Gastrocnemius medialis (tissue), 4 donors: Measurements from ENCODE around the gene PSMC3IP. TPM values are rescaled to one million over a fixed set of nuclear protein-coding genes. Genes with fewer than 3 reads are reported as not detected.
A peak's percentile ranks its signal among the peaks of the same experiment; 100 is the strongest.

Experiments used
- ATAC-seq, 2 donors: fragments of 150-250 bp; one replicate each; pipeline ENCODE4 v1.9.1; 2016
- DNase-seq, 2 donors: peaks; one replicate each; pipeline ENCODE4 v3.0.0-alpha.2; 2019
- H3K27ac ChIP-seq, 4 donors: fragments of 200-600 bp; sonication (generic); 1 replicate in 1 of 4; 2 replicates in 3 of 4; pipeline ENCODE4 v1.5.1; 2016 to 2018; ENCODE audit warnings: mild to moderate bottlenecking in 2 of 4, moderate library complexity in 1 of 4
- H3K27me3 ChIP-seq, 3 donors: fragments of 200-600 bp; sonication (generic) in 2 of 3; 1 replicate in 1 of 3; 2 replicates in 2 of 3; pipeline versions ENCODE4 v1.5.1 to v1.6.0; 2016 to 2019; ENCODE audit warnings: mild to moderate bottlenecking in 1 of 3, moderate library complexity in 1 of 3
- H3K36me3 ChIP-seq, 2 donors: fragments of 200-600 bp; sonication (generic) in 1 of 2; one replicate each; pipeline ENCODE4 v1.5.1; 2017 to 2018
- H3K4me1 ChIP-seq, 2 donors: fragments of 200-600 bp; sonication (generic) in 1 of 2; one replicate each; pipeline ENCODE4 v1.5.1; 2016 to 2017; ENCODE audit warnings: mild to moderate bottlenecking in 2 of 2
- H3K4me3 ChIP-seq, 4 donors: fragments of 200-600 bp; sonication (generic) in 3 of 4; 1 replicate in 1 of 4; 2 replicates in 3 of 4; pipeline ENCODE4 v1.5.1; 2016 to 2019; ENCODE audit warnings: mild to moderate bottlenecking in 2 of 4
- H3K9me3 ChIP-seq, 3 donors: fragments of 200-600 bp; sonication (generic) in 2 of 3; 1 replicate in 1 of 3; 2 replicates in 2 of 3; pipeline ENCODE4 v1.5.1; 2016 to 2019
- CTCF ChIP-seq, 5 experiments: fragments of 450-650 bp in 3 of 5; fragments of 200-600 bp in 2 of 5; sonication (generic) in 2 of 5; IDR thresholded peaks in 4 of 5; conservative IDR thresholded peaks in 1 of 5; 1 replicate in 4 of 5; 2 replicates in 1 of 5; pipeline ENCODE4 v1.5.1; 2016 to 2019; ENCODE audit warnings: antibody characterized with exemption in 5 of 5, mild to moderate bottlenecking in 3 of 5, moderate library complexity in 3 of 5
- POLR2A ChIP-seq, 2 donors: fragments of 450-650 bp; IDR thresholded peaks; one replicate each; pipeline ENCODE4 v1.6.1; 2017; ENCODE audit warnings: antibody characterized with exemption in 2 of 2, mild to moderate bottlenecking in 2 of 2, moderate library complexity in 2 of 2
- in situ Hi-C, 4 donors: fragments of 200-750 bp; cut with MboI; loops; one replicate each; pipeline versions ENCODE4 v1.15.0 to v1.8.0; 2017; ENCODE audit warnings: low sequenced_read_pairs in 4 of 4
- intact Hi-C: fragments of 100-400 bp; cut with DNase I; formaldehyde crosslinking; loops from one replicate; pipeline ENCODE4 v1.15.1; 2023; ENCODE audit warnings: low total_unique reads
- total RNA-seq, 4 donors: library from RNA; depleted of rRNA; stranded (reverse); fragments of >200 nt; gene quantifications; one replicate each; pipeline versions ENCODE4 v1.1.0 to v1.2.3, GENCODE V29; 2016

The PSMC3IP gene
- total RNA-seq, 4 donors from 2014 or later, result 0.46 to 2.7 (median 1.4) TPM

- Histone ChIP-seq H3K27ac (peak overlapping the region in 1 of 4 donors; percentile 89), H3K27me3 (no peaks in the 10 kb centered on the region), H3K4me1 (peaks cover 6 to 23% of the 10 kb centered on the region in 2 donors), H3K9me3 (no peaks in the 10 kb centered on the region), H3K4me3 (no peak overlapping the region), H3K36me3 (peaks cover 0 to 35% of the 10 kb centered on the region in 2 donors)
- no peak for ATAC-seq
- DNase-seq, result no peak
- TF ChIP-seq CTCF (IDR thresholded peaks at IDR 0.05 in 4 of 5, conservative IDR thresholded peaks at IDR 0.05 in 1 of 5) (no peak), POLR2A (IDR thresholded peaks at IDR 0.05) (no peak)
- intact Hi-C loops, result loop anchor here (2.0 kb wide), 1 partner anchor 17 kb away; no protein-coding TSS in a partner anchor
- in situ Hi-C loops, result no loop called here
These were observed 39.6 kb downstream of the PSMC3IP start for GRCh38 chr17:42537826-42538451.

- H3K27ac ChIP-seq, result peak overlapping the region; percentile 77 to 95 (median 92)
- in situ Hi-C loops, result no loop called here
- peaks cover 6 to 20% of the 10 kb centered on the region in 2 donors for H3K4me1 ChIP-seq
- no peak for TF ChIP-seq POLR2A (IDR thresholded peaks at IDR 0.05)
- no peak for TF ChIP-seq CTCF (IDR thresholded peaks at IDR 0.05 in 4 of 5, conservative IDR thresholded peaks at IDR 0.05 in 1 of 5)
- ATAC-seq (no peak), DNase-seq (no peak)
- H3K27me3 ChIP-seq, result no peaks in the 10 kb centered on the region
- intact Hi-C loops, result loop anchor here (2.0 kb wide), 1 partner anchor 18 kb away; no protein-coding TSS in a partner anchor
- peak overlapping the region; percentile 59 to 77 (median 61) for H3K4me3 ChIP-seq
- peaks cover 0 to 28% of the 10 kb centered on the region in 2 donors for H3K36me3 ChIP-seq
- no peaks in the 10 kb centered on the region for H3K9me3 ChIP-seq
These were observed 40.2 kb downstream of the PSMC3IP start for GRCh38 chr17:42537156-42537805.

- Histone ChIP-seq H3K4me1 (peaks cover 6 to 20% of the 10 kb centered on the region in 2 donors), H3K4me3 (peak overlapping the region; percentile 59 to 77 (median 61)), H3K36me3 (peaks cover 0 to 23% of the 10 kb centered on the region in 2 donors), H3K9me3 (no peaks in the 10 kb centered on the region), H3K27ac (peak overlapping the region; percentile 77 to 95 (median 92)), H3K27me3 (no peaks in the 10 kb centered on the region)
- DNase-seq, result peak; percentile 85 to 87
- intact Hi-C loops, result loop anchor here (2.0 kb wide), 1 partner anchor 18 kb away; no protein-coding TSS in a partner anchor
- peak; percentile 75 to 79 for ATAC-seq
- TF ChIP-seq CTCF (IDR thresholded peaks at IDR 0.05 in 4 of 5, conservative IDR thresholded peaks at IDR 0.05 in 1 of 5), result peak in 1 of 5 experiments; percentile 34
- peak; percentile 44 to 64 for TF ChIP-seq POLR2A (IDR thresholded peaks at IDR 0.05)
- in situ Hi-C loops, result no loop called here
These were observed 41.0 kb downstream of the PSMC3IP start for GRCh38 chr17:42536372-42537155.

GRCh38 chr17:42536048-42536371, 41.5 kb downstream of the PSMC3IP start, which contains the start of gene NAGLU:
NAGLU (plus strand) TSS chr17:42536241; CDS start chr17:42536273, 32 bp downstream.
- ATAC-seq (peak; percentile 85 to 89), DNase-seq (peak; percentile 95 to 97)
- H3K36me3 ChIP-seq, result peaks cover 0 to 19% of the 10 kb centered on the region in 2 donors
- H3K4me3 ChIP-seq, result peak within 1 kb of the TSS; percentile 59 to 77 (median 61)
- peak within 1 kb of the TSS; percentile 77 to 95 (median 92) for H3K27ac ChIP-seq
- in situ Hi-C loops, result no loop called here
- H3K4me1 ChIP-seq, result peaks cover 6 to 20% of the 10 kb centered on the region in 2 donors
- H3K9me3 ChIP-seq, result no peaks in the 10 kb centered on the region
- no peaks in the 10 kb centered on the region for H3K27me3 ChIP-seq
- intact Hi-C loops, result loop anchor here (2.0 kb wide), 1 partner anchor 19 kb away; no protein-coding TSS in a partner anchor
- TF ChIP-seq POLR2A (IDR thresholded peaks at IDR 0.05) (peak; percentile 92 to 96), CTCF (IDR thresholded peaks at IDR 0.05 in 4 of 5, conservative IDR thresholded peaks at IDR 0.05 in 1 of 5) (no peak)
